GM12891 (cell line): Measurements from ENCODE around the gene CD200.

Experiments used
- DNase-seq: peaks from one replicate; pipeline ENCODE4 v3.0.0; 2011; ENCODE audit warnings: low spot score; ENCODE audit not compliant: insufficient read length
- FAIRE-seq: peaks from 2 replicates; lab custom pipeline; 2011; peaks lifted over from hg19 to GRCh38; lab: Jason Lieb, UNC
- PAX5 ChIP-seq: IDR thresholded peaks from 2 replicates; pipeline ENCODE4 v1.6.1; 2011; ENCODE audit warnings: low read length, moderate library complexity, mild to moderate bottlenecking; ENCODE audit not compliant: insufficient read depth, severe bottlenecking
- POLR2A ChIP-seq: IDR thresholded peaks from 2 replicates; pipeline ENCODE4 v1.6.1; 2011; ENCODE audit warnings: low read depth, low read length, control low read depth
- POLR2AphosphoS5 ChIP-seq: IDR thresholded peaks from 2 replicates; pipeline ENCODE4 v1.6.1; 2011; ENCODE audit warnings: low read depth, low read length, control low read depth
- POU2F2 ChIP-seq: IDR thresholded peaks from 2 replicates; pipeline ENCODE4 v1.6.1; 2011; ENCODE audit warnings: low read depth, mild to moderate bottlenecking, control low read depth, low read length, moderate library complexity
- SPI1 ChIP-seq: IDR thresholded peaks from 2 replicates; pipeline ENCODE4 v1.6.1; 2011; ENCODE audit warnings: low read depth, low read length, control low read depth
- TAF1 ChIP-seq: IDR thresholded peaks from 2 replicates; pipeline ENCODE4 v1.6.1; 2011; ENCODE audit warnings: low read depth, low read length, control low read depth

CD200 gene

GRCh38 chr3:112407888-112408702, 75.1 kb downstream of the CD200 start:
- FAIRE-seq (peak; percentile 48), DNase-seq (no peak)
- TF ChIP-seq TAF1 (no peak), POU2F2 (no peak), PAX5 (no peak), SPI1 (no peak), POLR2A (no peak), POLR2AphosphoS5 (no peak)

GRCh38 chr3:112409041-112409440, 76.1 kb downstream of the CD200 start:
- FAIRE-seq (peak; percentile 9), DNase-seq (no peak)
- no peak for TF ChIP-seq POLR2A
- TF ChIP-seq POLR2AphosphoS5 = no peak
- TF ChIP-seq SPI1 = no peak
- no peak for TF ChIP-seq PAX5

DNA sequence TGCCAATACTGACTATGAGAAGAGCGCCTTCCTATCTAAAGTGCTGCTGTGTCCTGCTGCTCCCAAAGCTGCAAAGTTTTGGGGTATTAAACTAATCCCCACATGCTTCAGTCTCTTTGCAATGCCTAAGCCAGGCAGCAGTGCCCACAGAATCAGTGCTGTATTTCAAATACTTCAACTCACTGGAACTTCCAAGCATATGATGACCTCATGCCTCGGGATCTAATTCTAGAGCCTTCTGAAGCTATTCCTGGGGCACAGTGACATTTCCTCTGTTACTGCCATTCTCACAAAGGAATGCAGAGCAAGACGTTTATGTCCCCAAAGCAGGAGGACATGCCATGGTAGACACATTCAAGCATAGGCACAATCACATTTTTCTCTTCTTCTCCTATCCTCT, 78.5 kb downstream of the CD200 start:
- DNase-seq (no peak), FAIRE-seq (no peak)
- TF ChIP-seq POU2F2 = no peak
- TF ChIP-seq POLR2AphosphoS5 = no peak
- no peak for TF ChIP-seq PAX5
- TF ChIP-seq POLR2A = no peak
- TF ChIP-seq SPI1 = no peak
- TF ChIP-seq TAF1 = no peak
